Activated T-cell treated with anti-CD3 and anti-CD28 coated beads, Interleukin-2, amount 50 U/mL, for 48 hours (primary cell): ENCODE results near the gene DST.

Experiments used
- DNase-seq, 2 experiments: peaks; one replicate each; pipeline ENCODE4 v3.0.0-alpha.2; 2020

Gene DST

GRCh38 chr6:56618050-56618449, 24.6 kb downstream of the DST start:
- DNase-seq = no peak

- no peak for DNase-seq
These were observed 25.7 kb downstream of the DST start for GRCh38 chr6:56616967-56617366.

GRCh38 chr6:56613247-56613851, 29.3 kb downstream of the DST start:
- DNase-seq = no peak

- DNase-seq = no peak
These were observed 34.4 kb downstream of the DST start for GRCh38 chr6:56608332-56608731.

GRCh38 chr6:56607111-56607752, 35.5 kb downstream of the DST start:
- no peak for DNase-seq

GRCh38 chr6:56605435-56605834, 37.3 kb downstream of the DST start:
- no peak for DNase-seq

GRCh38 chr6:56604186-56604585, 38.5 kb downstream of the DST start:
- DNase-seq = no peak

- no peak for DNase-seq
These were observed 41.3 kb downstream of the DST start for GRCh38 chr6:56601390-56601789.

GRCh38 chr6:56595490-56596122, 47.1 kb downstream of the DST start:
- peak; percentile 58 to 59 for DNase-seq

GRCh38 chr6:56594699-56595098, 48.0 kb downstream of the DST start:
- no peak for DNase-seq

- DNase-seq = peak; percentile 25 to 43
These were observed 48.8 kb downstream of the DST start for GRCh38 chr6:56593801-56594318.

GRCh38 chr6:56582236-56582635, 60.5 kb downstream of the DST start:
- DNase-seq = no peak

GRCh38 chr6:56581296-56581925, 61.3 kb downstream of the DST start:
- DNase-seq = no peak

- DNase-seq = no peak
These were observed 62.4 kb downstream of the DST start for GRCh38 chr6:56580271-56580670.

GRCh38 chr6:56579155-56579851, 63.4 kb downstream of the DST start:
- no peak for DNase-seq

GRCh38 chr6:56575736-56576135, 67.0 kb downstream of the DST start:
- DNase-seq = no peak

GRCh38 chr6:56574292-56574691, 68.4 kb downstream of the DST start:
- DNase-seq = no peak

- no peak for DNase-seq
These were observed 69.1 kb downstream of the DST start for GRCh38 chr6:56573624-56574023.

- no peak for DNase-seq
These were observed 69.8 kb downstream of the DST start for GRCh38 chr6:56572788-56573471.

- DNase-seq = no peak
These were observed 71.1 kb downstream of the DST start for GRCh38 chr6:56571605-56572004.

- DNase-seq = no peak
These were observed 72.0 kb downstream of the DST start for GRCh38 chr6:56570413-56571359.
